Measurements from ENCODE around the gene ZHX3.
"Not testable (repeated sequence)": the region's sequence is repeated elsewhere in the genome, so short reads cannot be mapped to it uniquely, and the experiment has no call there.

Gene ZHX3

GRCh38 chr20:41136680-41137613 lies 180.6 kb downstream of the ZHX3 start, which contains the start of gene PLCG1:
TSS of gene PLCG1 (plus strand) at chr20:41137543. CDS start at chr20:41137642, 99 bp downstream.
- H3K36me3 Mint-ChIP-seq (ENCODE audit: insufficient read depth) = peaks cover 36% of the 10 kb centered on the region
- DNase-seq = peak; percentile 65 to 75 (median 72)
- H3K9me3 Mint-ChIP-seq = no peaks in the 10 kb centered on the region
- H3K4me1 Mint-ChIP-seq (ENCODE audit: low read depth in 2 of 2) = peaks cover 48 to 60% of the 10 kb centered on the region in 2 donors
- ATAC-seq (replicated peaks) = peak; percentile 62
- H3K4me3 Mint-ChIP-seq = peak within 1 kb of the TSS; percentile 85 to 93
- H3K27ac Mint-ChIP-seq = peak within 1 kb of the TSS; percentile 96 to 97
- no peaks in the 10 kb centered on the region for H3K27me3 Mint-ChIP-seq

- Mint-ChIP-seq H3K27ac (peak overlapping the region; percentile 72 to 97), H3K27me3 (no peaks in the 10 kb centered on the region), H3K9me3 (no peaks in the 10 kb centered on the region), H3K4me1 (ENCODE audit: low read depth in 2 of 2) (peaks cover 39 to 51% of the 10 kb centered on the region in 2 donors), H3K4me3 (peak overlapping the region; percentile 85 to 86), H3K36me3 (ENCODE audit: insufficient read depth) (peaks cover 35% of the 10 kb centered on the region)
- no peak for DNase-seq
- no peak for ATAC-seq (replicated peaks)
Measured at GRCh38 chr20:41135888-41136679, 181.4 kb downstream of the ZHX3 start.

GRCh38 chr20:41135187-41135887 lies 182.2 kb downstream of the ZHX3 start:
- Mint-ChIP-seq H3K36me3 (ENCODE audit: insufficient read depth) (peaks cover 31% of the 10 kb centered on the region), H3K4me3 (peak overlapping the region; percentile 85 to 86), H3K9me3 (no peaks in the 10 kb centered on the region), H3K4me1 (ENCODE audit: low read depth in 2 of 2) (peaks cover 32 to 43% of the 10 kb centered on the region in 2 donors), H3K27ac (peak overlapping the region in 1 of 2 donors; percentile 45), H3K27me3 (no peaks in the 10 kb centered on the region)
- ATAC-seq (replicated peaks) (peak; percentile 17), DNase-seq (peak; percentile 58 to 60 (median 58))

GRCh38 chr20:41134362-41135186 lies 183.0 kb downstream of the ZHX3 start:
- no peaks in the 10 kb centered on the region for H3K27me3 Mint-ChIP-seq
- no peaks in the 10 kb centered on the region for H3K9me3 Mint-ChIP-seq
- peak overlapping the region in 1 of 2 donors; percentile 45 for H3K27ac Mint-ChIP-seq
- H3K4me3 Mint-ChIP-seq = no peak overlapping the region
- peaks cover 26% of the 10 kb centered on the region for H3K36me3 Mint-ChIP-seq (ENCODE audit: insufficient read depth)
- peaks cover 24 to 36% of the 10 kb centered on the region in 2 donors for H3K4me1 Mint-ChIP-seq (ENCODE audit: low read depth in 2 of 2)
- ATAC-seq (replicated peaks) (no peak), DNase-seq (no peak)

- Mint-ChIP-seq H3K4me1 (ENCODE audit: low read depth in 2 of 2) (peaks cover 17 to 28% of the 10 kb centered on the region in 2 donors), H3K27ac (no peak overlapping the region), H3K4me3 (no peak overlapping the region), H3K9me3 (no peaks in the 10 kb centered on the region), H3K36me3 (ENCODE audit: insufficient read depth) (peaks cover 22% of the 10 kb centered on the region), H3K27me3 (no peaks in the 10 kb centered on the region)
- DNase-seq = no peak
- no peak for ATAC-seq (replicated peaks)
Measured at GRCh38 chr20:41133709-41134361, 183.7 kb downstream of the ZHX3 start.

- H3K27ac Mint-ChIP-seq; H3K9me3 Mint-ChIP-seq; DNase-seq; ATAC-seq (replicated peaks); H3K27me3 Mint-ChIP-seq; H3K36me3 Mint-ChIP-seq (ENCODE audit: insufficient read depth); H3K4me3 Mint-ChIP-seq: not testable (repeated sequence)
- H3K4me1 Mint-ChIP-seq (ENCODE audit: low read depth in 2 of 2) = peaks cover 13 to 21% of the 10 kb centered on the region in 2 donors
Measured at GRCh38 chr20:41132388-41132775, 185.1 kb downstream of the ZHX3 start.

- Mint-ChIP-seq H3K9me3 (no peaks in the 10 kb centered on the region), H3K4me3 (no peak overlapping the region), H3K27ac (no peak overlapping the region), H3K36me3 (ENCODE audit: insufficient read depth) (peaks cover 9% of the 10 kb centered on the region), H3K4me1 (ENCODE audit: low read depth in 2 of 2) (peaks cover 13 to 21% of the 10 kb centered on the region in 2 donors), H3K27me3 (no peaks in the 10 kb centered on the region)
- ATAC-seq (replicated peaks) = no peak
- no peak for DNase-seq
Measured at GRCh38 chr20:41131594-41132387, 185.7 kb downstream of the ZHX3 start.

Data from effector memory CD8-positive, alpha-beta T cell (primary cell).